HG02840 (cell line): ENCODE data around the gene THBS3.
"Not testable (repeated sequence)": the region's sequence is repeated elsewhere in the genome, so short reads cannot be mapped to it uniquely, and the experiment has no call there.

Source experiments
- ATAC-seq: cut with Tn5 transposase; IDR thresholded peaks from one replicate; pipeline ENCODE4 v1.9.1; 2021; ENCODE audit warnings: mild to moderate bottlenecking, moderate library complexity, moderate number of reproducible peaks; ENCODE audit not compliant: unreplicated experiment, low FRiP score

The THBS3 gene

DNA sequence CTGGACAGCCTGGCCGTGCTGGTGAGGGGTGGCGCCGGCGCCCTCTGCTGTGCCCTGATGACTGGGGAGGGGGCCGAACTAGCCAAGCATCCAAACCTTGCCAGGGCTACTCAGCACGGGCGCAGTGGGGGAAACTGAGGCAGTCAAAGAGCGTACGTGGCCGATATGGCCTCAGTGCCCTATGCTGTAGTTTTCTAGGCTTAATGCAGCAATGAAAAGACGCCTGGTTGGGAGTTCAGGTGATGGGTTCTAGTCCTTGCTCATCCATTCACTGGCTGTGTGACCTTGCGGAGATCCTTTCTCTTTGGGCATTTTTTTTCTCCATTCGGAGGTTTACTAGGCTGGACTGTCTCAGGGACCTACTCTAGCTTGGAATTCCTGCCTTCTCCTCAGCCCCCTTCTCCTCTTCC is 1.6 kb upstream of the THBS3 start:
- no peak for ATAC-seq

GRCh38 chr1:155208541-155209311 is 1.0 kb upstream of the THBS3 start, which contains the start of gene MTX1:
MTX1 (plus strand) TSS chr1:155208695; CDS start chr1:155208805, 110 bp downstream.
- ATAC-seq = peak; percentile 66

DNA sequence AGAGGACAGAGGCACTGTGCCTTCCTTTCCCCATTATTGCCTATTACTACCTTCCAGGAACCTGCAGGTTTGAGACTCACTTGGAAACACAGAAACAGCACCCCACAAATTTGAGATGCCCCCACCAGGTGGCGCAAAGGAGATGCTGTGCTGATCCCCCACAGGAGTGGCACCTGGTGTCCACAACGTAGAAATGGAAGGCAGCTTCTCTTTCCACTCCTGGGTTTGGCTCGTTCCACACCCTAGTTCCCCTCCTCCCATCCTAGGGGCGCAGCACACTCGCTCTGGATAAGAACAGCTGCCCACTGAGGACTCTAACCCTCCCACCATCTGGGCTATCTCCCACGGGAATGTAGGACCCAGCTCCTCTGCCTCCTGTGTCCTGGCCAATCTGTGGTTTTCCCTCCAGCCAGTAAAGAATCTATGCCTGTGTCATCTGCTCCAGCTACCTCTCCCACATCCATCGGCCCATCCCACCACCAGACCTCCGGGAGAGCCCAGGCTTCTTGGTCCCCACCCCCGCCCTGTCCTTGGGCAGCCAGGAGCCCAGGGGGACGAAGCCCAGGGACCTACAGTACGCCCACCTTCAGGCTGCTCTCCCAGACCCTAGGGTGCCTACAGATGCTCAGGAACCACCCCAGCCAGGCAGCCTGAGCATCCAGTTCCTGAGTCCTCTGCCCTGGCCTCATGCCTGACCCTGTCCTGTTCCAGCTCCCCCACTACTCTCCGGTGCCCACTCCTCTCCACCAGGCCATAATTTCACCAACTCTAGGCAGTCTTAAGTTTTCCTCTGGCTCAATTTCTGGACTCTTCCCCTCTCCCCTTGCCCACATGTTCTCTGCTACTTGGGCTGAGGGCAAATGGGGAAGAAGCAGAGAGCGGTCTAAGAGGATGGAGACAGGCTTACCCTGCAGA is 549 bp downstream of the THBS3 start:
- ATAC-seq = no peak

DNA sequence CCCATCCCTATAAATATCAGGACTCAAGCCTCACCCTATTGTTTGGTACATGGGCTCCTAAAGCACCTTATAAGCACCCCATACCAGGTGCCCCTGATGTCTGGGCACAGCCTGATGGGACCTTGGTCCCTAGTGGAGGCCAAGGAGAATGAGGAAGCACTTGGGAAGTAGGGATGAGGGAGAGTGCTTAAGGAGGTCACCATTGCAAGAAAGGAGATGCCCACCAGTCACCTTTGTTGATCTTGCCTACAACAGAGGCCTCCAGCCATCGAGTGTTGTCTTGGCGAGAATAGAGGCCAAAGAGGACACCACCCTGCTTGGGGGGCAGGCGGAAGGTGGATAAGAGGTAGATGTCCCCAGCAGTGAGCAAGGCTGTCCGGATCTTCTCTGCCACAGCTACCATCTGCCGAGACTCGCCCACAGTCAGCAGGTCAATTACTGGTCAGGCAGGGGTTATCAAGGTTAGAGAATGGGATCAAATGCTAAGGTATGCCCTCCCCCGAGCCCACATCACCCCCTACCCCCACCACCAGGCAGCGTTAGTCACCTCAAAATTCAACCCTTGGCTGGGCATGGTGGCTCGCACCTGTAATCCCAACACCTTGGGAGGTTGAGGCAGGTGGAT is 1.6 kb downstream of the THBS3 start:
- ATAC-seq = no peak

GRCh38 chr1:155205035-155205434 is 2.7 kb downstream of the THBS3 start:
- no peak for ATAC-seq

DNA sequence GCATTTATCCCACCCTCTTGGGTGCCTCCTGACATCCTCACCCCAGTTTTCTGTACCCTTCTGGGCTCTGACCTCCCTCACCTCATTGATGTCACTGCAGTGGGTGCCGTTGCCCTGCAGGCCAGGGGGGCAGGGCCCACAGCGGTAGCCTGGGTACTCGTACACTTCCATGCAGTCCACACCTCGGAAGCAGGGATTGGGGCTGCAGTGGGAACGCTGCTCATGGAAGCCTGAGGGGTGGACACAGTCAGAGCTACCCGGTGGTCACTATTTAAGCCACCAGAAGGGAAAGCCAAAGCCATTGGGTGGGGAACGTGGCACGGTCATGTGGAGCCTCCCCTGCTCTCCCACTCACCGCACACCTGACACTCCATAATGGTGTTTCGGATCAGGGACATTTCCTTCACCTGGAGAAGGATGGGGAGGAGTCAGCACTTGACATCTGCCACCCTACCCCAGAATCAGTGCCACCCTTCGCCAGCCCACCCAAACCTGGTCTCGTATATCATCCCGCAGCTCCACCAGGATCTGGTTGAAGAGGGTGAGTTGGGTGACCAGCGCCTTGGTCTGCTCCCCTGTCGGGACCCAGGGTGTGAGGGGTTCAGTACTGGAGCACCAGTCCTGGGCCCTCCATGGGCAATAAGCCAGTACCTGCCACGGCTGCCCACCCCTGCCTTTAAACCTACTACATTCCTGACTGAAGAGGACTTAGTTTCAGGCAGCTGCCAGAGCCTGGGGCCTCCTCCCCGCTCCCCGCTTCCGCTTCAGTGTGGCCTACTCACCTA is 4.8 kb downstream of the THBS3 start:
- no peak for ATAC-seq

GRCh38 chr1:155202198-155202597 is 5.5 kb downstream of the THBS3 start:
- no peak for ATAC-seq

DNA sequence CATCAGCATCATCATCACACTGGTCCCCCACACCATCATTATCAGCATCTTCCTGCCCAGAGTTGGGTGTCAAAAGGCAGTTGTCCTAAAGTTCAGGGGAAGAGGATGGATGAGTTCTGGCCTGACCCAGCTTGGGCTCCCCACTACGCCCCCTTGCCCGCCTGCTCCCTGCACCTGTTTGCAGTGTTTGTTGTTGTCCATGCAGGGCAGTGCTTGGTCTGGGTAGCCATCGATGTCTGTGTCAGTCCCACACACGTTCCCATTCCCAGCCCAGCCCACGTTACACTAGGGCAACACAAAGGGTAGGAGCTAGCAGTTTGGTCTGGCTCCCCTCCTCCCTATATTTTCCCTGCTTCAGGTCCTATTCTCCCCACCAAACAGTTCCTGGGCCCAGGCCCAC is 6.8 kb downstream of the THBS3 start:
- no peak for ATAC-seq

DNA sequence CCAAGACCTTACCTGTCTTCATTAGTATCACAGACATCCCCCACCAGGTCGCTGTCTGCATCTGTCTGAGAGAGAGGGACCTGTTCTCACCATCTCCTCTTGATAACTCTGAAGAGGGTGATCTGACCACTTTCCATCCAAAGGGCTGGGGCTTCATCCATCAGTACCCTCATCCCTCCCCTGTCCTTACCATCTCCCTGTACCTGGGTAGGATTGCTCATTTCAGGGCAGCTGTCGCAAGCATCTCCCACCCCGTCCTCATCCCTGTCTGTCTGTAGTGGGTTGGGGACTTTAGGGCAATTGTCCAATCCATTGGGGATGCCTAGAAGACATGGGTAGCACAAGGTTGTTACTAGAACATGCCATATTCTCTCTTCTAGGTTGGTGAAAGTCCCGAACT is 7.9 kb downstream of the THBS3 start:
- ATAC-seq = no peak

- ATAC-seq = no peak
Measured at GRCh38 chr1:155198547-155198906, 9.2 kb downstream of the THBS3 start.

DNA sequence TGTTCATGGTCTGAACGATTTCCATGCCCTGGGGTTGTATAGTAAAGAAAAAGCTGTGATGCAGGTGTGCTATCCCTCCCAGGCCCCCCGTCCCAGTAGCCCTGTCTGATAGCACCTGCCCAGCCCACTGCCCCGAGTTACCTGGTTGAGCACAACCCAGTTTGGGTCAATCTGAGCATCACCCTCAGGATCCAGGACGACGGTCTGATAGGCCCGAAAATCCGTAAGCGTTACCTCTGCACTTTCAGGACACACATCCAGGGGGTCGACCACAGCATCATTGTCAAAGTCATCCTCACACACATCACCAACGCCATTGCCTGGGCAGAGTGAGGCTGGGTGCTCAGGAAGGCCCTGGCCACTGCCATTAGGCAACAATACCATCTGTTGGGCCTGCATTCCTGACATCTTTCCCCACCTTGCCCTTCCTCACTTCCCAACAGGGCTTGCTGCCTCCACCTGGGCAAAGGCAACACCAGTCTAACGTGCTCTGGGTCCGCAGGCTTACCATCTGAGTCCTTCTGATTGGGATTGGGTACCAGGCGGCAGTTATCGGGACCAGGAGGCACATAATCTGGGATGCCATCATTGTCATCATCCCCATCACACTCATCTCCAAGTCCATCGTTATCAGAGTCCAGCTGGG is 9.7 kb downstream of the THBS3 start:
- no peak for ATAC-seq

DNA sequence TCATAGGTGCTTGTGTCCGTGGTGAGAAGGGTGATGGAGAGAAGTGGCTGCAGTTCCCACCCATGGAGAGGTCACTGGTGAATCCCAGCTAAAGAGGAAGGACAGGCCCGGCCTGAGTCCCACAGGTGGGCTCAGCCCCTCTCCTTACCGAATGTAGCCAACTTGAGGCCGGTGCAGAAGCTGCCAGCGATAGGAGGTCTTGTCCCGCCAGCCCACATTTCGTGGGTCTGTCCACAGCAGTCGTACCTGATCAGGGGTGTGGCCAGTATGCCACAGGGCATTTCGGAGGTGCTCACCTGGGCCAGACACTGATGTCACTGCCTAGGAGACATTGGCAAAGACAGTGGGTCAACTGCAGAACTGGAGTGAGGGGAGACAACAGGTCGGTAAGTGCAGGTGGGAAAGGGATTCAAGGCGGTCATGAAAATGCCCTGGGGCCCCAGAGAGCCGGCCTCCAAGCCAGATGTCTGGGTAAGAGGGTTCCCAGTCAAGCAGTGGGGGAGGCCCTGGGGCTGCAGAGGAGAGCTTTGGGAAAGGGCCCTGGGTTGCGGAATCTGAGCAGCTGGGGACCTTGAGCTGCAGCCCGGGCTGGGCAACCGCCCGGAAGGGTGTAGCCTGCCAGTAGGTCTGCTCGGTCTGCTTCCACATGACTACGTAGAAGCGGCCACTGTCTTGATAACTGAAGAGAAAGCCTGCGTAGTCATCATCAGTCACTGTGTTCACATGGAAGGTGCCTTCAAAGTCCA is 10.6 kb downstream of the THBS3 start:
- no peak for ATAC-seq

GRCh38 chr1:155196103-155196892 is 11.4 kb downstream of the THBS3 start:
- ATAC-seq = no peak

- no peak for ATAC-seq
Measured at GRCh38 chr1:155195201-155196102, 12.2 kb downstream of the THBS3 start.

DNA sequence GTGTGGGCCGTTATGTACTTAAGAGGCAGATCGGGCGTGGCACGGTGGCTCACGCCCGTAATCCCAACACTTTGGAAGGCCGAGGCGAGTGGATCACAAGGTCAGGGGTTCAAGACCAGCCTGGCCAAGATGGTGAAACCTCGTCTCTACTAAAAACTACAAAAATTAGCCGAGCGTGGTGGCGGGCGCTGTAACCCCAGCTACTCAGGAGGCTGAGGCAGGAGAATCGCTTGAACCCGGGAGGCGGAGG is 13.8 kb downstream of the THBS3 start:
- ATAC-seq = not testable (repeated sequence)

- ATAC-seq = no peak
Measured at GRCh38 chr1:155193275-155193990, 14.3 kb downstream of the THBS3 start.
